Body of pancreas (tissue), 4 donors: ENCODE data around the gene PCDHGB7.
A peak's percentile ranks its signal among the peaks of the same experiment; 100 is the strongest.

Source experiments
- CTCF ChIP-seq, 7 experiments: fragments of 450-650 bp in 4 of 7; fragments of 200-600 bp in 3 of 7; sonication (generic) in 3 of 7; IDR thresholded peaks; one replicate each; pipeline ENCODE4 v1.5.1; 2016 to 2019; ENCODE audit warnings: antibody characterized with exemption in 7 of 7
- POLR2A ChIP-seq, 3 donors: fragments of 450-650 bp; IDR thresholded peaks; one replicate each; pipeline ENCODE4 v1.6.1; 2016; ENCODE audit warnings: antibody characterized with exemption in 3 of 3, mild to moderate bottlenecking in 2 of 3

DNA sequence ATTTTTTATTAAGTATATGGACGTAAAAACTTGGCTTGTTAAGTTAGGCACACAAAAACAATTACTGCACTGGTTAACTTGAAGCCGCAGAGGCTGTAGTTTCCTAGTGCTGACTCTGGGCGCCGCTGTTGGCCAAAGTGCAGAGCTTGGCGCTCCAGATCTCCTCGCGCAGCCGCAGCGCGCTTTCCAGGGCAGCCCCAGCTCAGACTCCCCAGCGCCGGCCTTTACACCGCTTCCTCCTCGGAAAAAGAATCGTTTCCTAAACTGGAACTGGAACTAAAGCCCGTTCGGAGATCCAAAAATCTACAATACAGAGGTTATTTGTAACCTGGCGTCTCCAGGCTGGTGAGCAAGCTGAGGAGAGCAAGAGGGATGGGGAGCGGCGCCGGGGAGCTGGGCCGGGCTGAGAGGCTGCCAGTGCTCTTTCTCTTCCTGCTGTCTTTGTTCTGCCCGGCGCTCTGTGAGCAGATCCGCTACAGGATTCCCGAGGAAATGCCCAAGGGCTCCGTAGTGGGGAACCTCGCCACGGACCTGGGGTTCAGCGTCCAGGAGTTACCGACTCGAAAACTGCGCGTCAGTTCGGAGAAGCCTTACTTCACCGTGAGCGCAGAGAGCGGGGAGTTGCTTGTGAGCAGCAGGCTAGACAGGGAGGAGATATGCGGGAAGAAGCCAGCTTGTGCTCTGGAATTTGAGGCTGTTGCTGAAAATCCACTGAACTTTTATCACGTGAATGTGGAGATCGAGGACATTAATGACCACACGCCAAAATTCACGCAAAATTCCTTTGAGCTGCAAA is 19.5 kb upstream of the PCDHGB7 start, which contains the start of gene PCDHGB5:
- TF ChIP-seq CTCF (IDR thresholded peaks at IDR 0.05): peak; percentile 18 to 60 (median 52)
- TF ChIP-seq POLR2A (IDR thresholded peaks at IDR 0.05): peak in 1 of 3 donors; percentile 9
